Non-pigmented ciliary epithelial cell (primary cell): ENCODE results near the gene NBPF1.
"Not testable (repeated sequence)": the region's sequence is repeated elsewhere in the genome, so short reads cannot be mapped to it uniquely, and the experiment has no call there.

Source experiments
- DNase-seq: peaks from one replicate; pipeline ENCODE4 v3.0.0-alpha.2; 2010; ENCODE audit warnings: low read depth

NBPF1 gene

DNA sequence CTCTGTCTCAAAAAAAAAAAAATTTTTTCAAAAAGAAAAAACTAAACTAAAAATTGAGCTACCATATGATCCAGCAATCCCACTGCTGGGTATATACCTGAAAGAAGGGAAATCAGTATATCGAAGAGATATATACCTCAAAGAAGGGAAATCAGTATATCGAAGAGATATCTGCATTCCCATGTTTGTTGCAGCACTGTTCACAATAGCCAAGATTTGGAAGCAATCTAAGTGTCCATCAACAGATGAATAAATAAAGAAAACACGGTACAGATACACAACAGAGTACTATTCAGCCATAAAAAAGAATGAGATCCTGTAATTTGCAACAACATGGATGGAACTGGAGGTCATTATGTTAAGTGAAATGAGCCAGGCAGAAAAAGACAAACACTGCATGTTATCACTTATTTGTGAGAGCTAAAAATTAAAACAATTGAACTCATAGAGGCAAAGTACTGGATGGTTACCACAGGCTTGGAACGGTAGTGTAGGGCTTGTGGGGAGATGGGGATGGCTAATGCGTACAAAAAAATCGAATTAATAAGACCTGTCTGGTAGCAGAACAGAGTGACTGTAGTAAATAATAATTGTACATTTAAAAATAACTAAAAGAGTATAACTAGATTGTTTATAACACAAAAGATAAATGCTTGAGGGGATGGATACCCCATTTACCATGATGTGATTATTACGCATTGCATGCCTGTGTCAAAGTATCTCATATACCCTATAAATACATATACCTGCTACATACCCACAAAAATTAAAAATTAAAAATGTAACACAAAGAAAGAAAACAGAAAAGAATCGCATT lies 28.0 kb upstream of the NBPF1 start:
- not testable (repeated sequence) for DNase-seq

DNA sequence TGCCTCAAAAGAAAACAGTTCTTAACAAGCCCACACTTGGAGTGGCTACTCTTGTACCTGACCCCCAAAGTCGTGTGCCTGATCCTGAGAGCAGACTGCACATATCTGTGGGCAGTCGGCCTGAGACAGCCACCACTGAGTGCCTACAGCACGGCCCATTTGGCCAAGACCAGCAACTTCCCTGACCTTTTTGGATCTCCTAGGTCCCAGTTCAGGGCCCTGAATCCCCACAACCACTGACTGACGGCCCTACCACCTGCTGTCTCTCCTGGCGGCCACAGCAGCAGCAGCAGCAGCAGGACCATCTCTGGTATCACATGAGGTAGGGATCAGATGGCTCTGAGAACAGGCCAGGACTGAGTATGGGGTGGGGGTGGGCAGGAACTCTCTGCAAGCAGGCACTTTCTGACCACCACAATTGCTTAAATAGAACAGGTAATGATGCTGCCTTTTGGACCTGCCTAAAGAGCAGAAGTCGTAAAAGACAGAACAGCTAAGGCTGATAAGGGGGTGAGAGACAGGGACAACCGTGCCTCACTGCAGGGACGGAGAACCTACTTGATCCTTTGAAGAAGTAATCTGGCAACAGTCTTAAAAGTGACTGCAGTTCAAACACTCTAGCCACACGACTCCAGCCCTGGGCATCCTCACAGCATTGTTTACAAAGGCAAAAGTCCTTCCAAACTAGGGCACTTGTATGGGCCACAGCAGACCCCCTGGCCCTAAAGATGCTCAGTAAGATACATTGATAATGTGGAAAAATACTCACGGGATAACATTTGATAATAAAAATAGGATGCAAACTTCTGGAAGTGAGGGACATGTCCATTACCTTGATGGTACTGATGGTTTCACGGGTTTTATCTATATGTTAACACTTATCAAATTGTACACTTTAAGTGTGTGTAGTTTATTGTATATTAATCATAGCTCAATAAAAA lies 26.0 kb upstream of the NBPF1 start:
- not testable (repeated sequence) for DNase-seq

GRCh38 chr1:16637941-16638778 lies 24.8 kb upstream of the NBPF1 start:
- DNase-seq, result not testable (repeated sequence)

DNA sequence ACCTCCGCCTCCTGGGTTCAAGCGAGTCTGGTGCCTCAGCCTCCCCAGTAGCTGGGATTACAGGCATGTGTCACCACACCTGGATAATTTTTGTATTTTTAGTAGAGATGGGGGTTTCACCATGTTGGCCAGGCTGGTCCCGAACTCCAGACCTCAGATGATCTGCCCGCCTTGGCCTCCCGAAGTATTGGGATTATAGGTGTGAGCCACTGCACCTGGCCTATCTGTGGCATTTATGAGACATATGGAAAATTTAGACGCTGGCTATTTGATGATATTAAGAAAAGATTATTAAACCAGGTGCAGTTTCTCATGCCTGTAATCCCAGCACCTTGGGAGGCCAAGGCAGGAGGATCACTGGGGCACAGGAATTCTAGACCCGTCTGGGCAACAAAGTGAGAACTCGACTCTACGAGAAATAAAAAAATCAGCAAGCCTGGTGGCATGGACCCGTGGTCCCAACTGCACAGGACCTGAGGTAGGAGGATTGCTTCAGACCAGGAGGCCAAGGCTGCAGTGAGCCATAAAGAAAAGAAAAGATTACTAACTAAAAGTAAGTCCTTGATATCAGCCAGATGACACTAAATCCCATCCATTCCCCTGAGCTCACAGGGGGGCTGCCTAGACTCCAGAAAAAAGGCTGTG lies 23.3 kb upstream of the NBPF1 start:
- DNase-seq, result not testable (repeated sequence)

DNA sequence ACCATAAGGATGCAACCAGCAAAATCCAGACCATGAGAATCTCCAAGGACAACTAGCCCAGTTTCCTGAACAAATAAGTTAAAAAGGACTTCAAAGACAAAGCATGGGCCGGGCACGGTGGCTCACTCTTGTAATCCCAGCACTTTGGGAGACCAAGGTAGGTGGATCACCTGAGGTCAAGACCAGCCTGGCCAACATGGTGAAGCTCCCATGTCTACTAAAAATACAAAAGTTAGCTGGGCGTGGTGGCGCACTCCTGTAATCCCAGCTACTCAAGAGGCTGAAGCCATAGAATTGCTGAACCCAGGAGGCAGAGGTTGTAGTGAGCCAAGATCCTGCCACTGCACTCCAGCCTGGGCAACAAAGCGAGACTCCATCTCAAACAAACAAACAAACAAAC lies 22.6 kb upstream of the NBPF1 start:
- not testable (repeated sequence) for DNase-seq

GRCh38 chr1:16633540-16634282 lies 20.3 kb upstream of the NBPF1 start:
- DNase-seq, result not testable (repeated sequence)

GRCh38 chr1:16632044-16632850 lies 18.9 kb upstream of the NBPF1 start:
- DNase-seq, result not testable (repeated sequence)

- DNase-seq, result no peak
Observed at GRCh38 chr1:16631248-16632043, 18.1 kb upstream of the NBPF1 start.

- DNase-seq, result no peak
Observed at GRCh38 chr1:16630661-16631247, 17.4 kb upstream of the NBPF1 start.

DNA sequence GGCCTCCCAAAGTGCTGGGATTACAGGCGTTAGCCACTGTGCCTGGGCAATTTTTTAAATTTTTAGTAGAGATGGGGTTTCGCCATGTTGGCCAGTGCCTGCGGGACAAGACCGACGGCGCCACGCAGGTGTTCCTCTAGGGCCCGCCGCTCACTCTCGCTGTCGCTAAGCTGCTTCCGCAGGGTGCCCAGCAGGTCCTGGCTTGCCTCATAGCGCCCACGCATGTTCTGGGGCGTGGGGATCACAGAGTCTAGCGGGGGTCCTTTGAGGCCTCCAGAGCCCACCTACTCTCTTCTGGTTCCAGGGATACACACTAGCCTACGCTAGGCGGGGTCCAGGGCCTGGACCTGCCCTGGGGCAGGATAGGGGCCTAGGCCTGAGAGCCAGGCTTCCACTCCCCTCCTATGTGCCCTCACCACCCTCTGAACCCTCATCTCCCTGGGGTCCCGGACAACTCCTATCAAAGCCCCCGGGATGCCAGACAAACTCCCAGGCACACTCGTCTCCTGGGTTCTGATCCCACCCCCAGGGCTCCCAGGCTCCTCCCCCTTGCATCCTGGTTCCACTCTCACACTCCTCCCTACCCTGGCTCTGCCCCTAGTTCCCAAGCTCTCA lies 16.7 kb upstream of the NBPF1 start:
- not testable (repeated sequence) for DNase-seq

DNA sequence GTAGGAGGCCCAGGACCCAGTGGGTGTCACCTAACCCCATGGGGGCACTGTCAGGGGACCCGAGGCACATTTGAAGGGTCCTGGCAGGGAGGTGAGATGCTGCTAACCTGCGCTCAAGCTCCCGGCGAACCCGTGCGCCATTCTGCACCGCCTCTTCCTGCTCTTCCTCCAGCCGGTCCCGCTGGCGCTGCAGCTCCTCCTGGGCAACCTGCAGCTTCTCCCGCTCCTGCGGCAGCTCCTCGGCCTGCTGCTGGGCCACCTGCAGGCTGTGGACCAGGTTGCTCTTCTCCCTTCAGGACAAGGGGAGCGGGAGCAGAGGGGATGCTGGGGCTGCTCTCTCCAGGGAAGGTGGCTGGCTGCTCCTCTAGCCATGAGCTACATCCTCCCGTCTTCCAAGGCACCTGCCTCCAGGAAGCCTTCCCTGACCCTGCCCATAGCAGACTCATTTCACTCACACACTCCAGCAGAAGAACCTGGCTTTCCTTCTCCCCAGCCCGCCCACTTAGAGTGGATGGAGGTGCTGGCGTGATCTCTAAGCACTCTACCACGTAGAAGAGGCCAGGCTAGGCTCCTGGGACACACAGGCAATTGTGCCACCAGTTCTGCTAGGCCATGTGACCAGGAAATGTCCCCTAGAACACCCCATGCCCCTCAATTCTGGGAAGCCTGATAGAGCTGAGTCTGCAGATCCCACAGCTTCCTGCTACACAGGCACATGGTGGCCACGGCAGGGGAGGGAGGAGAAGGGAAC lies 15.2 kb upstream of the NBPF1 start:
- no peak for DNase-seq

- not testable (repeated sequence) for DNase-seq
Observed at GRCh38 chr1:16626409-16626983, 13.1 kb upstream of the NBPF1 start.

DNA sequence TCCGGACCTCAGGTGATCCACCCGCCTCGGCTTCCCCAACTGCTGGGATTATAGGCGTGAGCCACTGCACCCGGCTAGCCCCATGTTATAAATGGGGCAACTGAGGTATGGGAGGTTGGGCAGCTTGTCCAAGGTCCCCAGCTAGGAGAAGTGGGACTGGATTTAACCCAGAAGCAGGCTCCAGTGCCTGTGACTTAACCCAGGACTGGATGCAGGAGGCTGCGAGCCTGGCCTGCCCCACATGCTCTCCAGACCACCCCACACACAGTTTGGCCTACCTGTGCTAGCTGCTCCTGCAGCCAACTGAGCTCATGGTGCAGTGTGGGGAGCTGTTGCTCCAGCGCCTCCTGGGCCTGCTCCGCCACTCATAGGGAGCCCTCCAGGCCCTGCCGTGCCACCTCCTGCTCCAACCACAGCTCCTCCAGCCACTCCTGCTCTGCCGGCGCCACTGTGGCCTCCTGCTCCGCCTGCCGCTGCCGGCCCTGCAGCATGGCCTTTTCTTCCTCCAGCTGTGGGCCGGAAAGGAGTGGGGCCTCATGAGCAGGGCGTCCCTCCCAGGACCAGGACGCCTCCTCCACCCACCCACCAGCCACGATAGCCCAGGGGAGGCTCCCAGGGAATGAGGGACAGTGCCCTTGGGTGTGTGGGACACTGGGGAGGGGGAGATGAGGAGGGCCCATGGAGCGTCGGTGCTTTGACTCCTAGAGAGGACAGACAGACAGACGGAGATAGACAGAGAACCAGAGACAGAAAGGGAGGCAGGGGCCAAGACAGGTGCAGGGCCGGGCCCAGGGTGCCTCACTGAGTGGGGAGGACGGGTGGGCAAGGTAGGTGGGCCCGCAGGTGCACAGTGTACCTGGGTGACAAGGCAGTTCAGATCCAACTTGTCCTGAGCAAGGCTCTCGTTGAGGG lies 12.4 kb upstream of the NBPF1 start:
- no peak for DNase-seq

- not testable (repeated sequence) for DNase-seq
Observed at GRCh38 chr1:16623812-16624719, 10.7 kb upstream of the NBPF1 start.

- DNase-seq, result not testable (repeated sequence)
Observed at GRCh38 chr1:16623337-16623736, 10.0 kb upstream of the NBPF1 start.
